Measurements from ENCODE around the gene PIM2. TPM values are rescaled to one million over a fixed set of nuclear protein-coding genes. Genes with fewer than 3 reads are reported as not detected.
A peak's percentile ranks its signal among the peaks of the same experiment; 100 is the strongest.

PIM2 gene
- total and polyA plus RNA-seq, 9 of the 15 experiments (the other 6 are each of a cell fraction or from before 2014, with no cell fraction given) = 67.6 to 191 (median 108) TPM

- TF ChIP-seq BHLHE40 (IDR thresholded peaks at IDR 0.05; ENCODE audit: low read length) = peak; percentile 89
- TF ChIP-seq NR2C2 (CRISPR knock-in tag; IDR thresholded peaks at IDR 0.05) = no peak
- TF ChIP-seq NR2C2 (tag; IDR thresholded peaks at IDR 0.05) = no peak
- no peak for TF ChIP-seq ZNF212 (CRISPR knock-in tag; IDR thresholded peaks at IDR 0.05)
- no peak for TF ChIP-seq HDAC8 (tag; IDR thresholded peaks at IDR 0.05)
- no peak for TF ChIP-seq PYGO2 (tag; IDR thresholded peaks at IDR 0.05)
- TF ChIP-seq ATF3 (IDR thresholded peaks at IDR 0.05) = no peak
- no peak for TF ChIP-seq ATF3 (CRISPR knock-in tag; conservative IDR thresholded peaks at IDR 0.05)
- TF ChIP-seq ESRRA (IDR thresholded peaks at IDR 0.05; ENCODE audit: borderline replicate concordance, low read depth) = peak; percentile 28; the same call in 1 of the 2 replicates
- TF ChIP-seq ZNF263 (CRISPR knock-in tag; IDR thresholded peaks at IDR 0.05; ENCODE audit: borderline replicate concordance) = 0 out of 2 replicates have a peak, but pooled peaks have one; percentile 38
- no peak for TF ChIP-seq CREB3L1 (IDR thresholded peaks at IDR 0.05; ENCODE audit: borderline replicate concordance, low read depth)
- TF ChIP-seq NR3C1 (CRISPR knock-in tag; IDR thresholded peaks at IDR 0.05) = 0 out of 2 replicates have a peak, but pooled peaks have one; percentile 66
- TF ChIP-seq POLR3G (IDR thresholded peaks at IDR 0.05; ENCODE audit: extremely low read depth, insufficient read length, insufficient replicate concordance) = no peak
- TF ChIP-seq CBX3 (IDR thresholded peaks at IDR 0.05; ENCODE audit: borderline replicate concordance in 1 of 2, low read length in 2 of 2) = no peak
- no peak for TF ChIP-seq ARHGAP35 (IDR thresholded peaks at IDR 0.05; ENCODE audit: partially characterized antibody)
- no peak for TF ChIP-seq ZC3H8 (IDR thresholded peaks at IDR 0.05)
- TF ChIP-seq CHD1 (IDR thresholded peaks at IDR 0.05; ENCODE audit: low read length) = no peak
- no peak for TF ChIP-seq ZNF3 (CRISPR knock-in tag; IDR thresholded peaks at IDR 0.05)
- no peak for TF ChIP-seq ZNF780A (CRISPR knock-in tag; IDR thresholded peaks at IDR 0.05)
- no peak for TF ChIP-seq CSDE1 (IDR thresholded peaks at IDR 0.05)
- no peak for TF ChIP-seq ZBTB8A (IDR thresholded peaks at IDR 0.05; ENCODE audit: partially characterized antibody)
- TF ChIP-seq VEZF1 (CRISPR knock-in tag; IDR thresholded peaks at IDR 0.05) = peak; percentile 68
- no peak for TF ChIP-seq ZNF232 (CRISPR knock-in tag; IDR thresholded peaks at IDR 0.05)
- no peak for TF ChIP-seq YY1 (IDR thresholded peaks at IDR 0.05; ENCODE audit: borderline replicate concordance in 1 of 3, control insufficient read depth in 1 of 3, extremely low read depth in 1 of 3, insufficient read depth in 3 of 3, insufficient read length in 1 of 3, insufficient replicate concordance in 2 of 3, low read depth in 1 of 3, low read length in 2 of 3)
These were observed at the start of gene PIM2 (continued) for GRCh38 chrX:48918643-48919340.

Data from K562 (cell line).